Loucy (cell line): ENCODE measurements around the gene MAML3.

Experiments
- EZH2phosphoT487 ChIP-seq: fragments of 200-600 bp; IDR thresholded peaks from 2 replicates; pipeline ENCODE4 v1.6.1; 2018; ENCODE audit warnings: antibody characterized with exemption, mild to moderate bottlenecking, moderate library complexity, borderline replicate concordance
- TF ChIP-seq, protein P1 (sequence below): fragments of 200-600 bp; sonication (generic); conservative IDR thresholded peaks from 2 replicates; pipeline ENCODE4 v1.5.1; 2014; ENCODE audit warnings: mild to moderate bottlenecking, antibody characterized with exemption, low read length

DNA sequence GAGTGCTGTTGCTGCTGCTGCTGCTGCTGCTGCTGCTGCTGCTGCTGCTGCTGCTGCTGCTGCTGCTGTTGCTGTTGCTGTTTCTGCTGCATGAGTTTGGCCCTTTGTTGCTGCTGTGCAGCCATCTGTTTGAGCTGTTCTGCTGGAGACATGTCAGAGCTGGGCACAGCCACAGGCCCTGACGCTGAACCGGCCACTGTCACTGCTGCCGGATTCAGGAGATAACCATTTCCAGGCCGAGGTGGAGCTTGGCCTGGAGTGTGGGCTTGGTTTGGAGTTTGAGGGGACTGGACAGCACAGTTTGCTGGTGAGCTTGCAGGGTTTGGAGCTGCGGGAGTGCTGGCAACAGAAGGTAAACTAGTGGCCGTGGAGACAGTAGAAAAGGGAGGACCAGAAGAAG, 264.1 kb downstream of the MAML3 start:
- TF ChIP-seq, protein P1, sequence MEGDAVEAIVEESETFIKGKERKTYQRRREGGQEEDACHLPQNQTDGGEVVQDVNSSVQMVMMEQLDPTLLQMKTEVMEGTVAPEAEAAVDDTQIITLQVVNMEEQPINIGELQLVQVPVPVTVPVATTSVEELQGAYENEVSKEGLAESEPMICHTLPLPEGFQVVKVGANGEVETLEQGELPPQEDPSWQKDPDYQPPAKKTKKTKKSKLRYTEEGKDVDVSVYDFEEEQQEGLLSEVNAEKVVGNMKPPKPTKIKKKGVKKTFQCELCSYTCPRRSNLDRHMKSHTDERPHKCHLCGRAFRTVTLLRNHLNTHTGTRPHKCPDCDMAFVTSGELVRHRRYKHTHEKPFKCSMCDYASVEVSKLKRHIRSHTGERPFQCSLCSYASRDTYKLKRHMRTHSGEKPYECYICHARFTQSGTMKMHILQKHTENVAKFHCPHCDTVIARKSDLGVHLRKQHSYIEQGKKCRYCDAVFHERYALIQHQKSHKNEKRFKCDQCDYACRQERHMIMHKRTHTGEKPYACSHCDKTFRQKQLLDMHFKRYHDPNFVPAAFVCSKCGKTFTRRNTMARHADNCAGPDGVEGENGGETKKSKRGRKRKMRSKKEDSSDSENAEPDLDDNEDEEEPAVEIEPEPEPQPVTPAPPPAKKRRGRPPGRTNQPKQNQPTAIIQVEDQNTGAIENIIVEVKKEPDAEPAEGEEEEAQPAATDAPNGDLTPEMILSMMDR, result no peak
- TF ChIP-seq EZH2phosphoT487, result no peak
